ENCODE results near the gene MYOZ1.
"Not testable (repeated sequence)": the region's sequence is repeated elsewhere in the genome, so short reads cannot be mapped to it uniquely, and the experiment has no call there.

The MYOZ1 gene, protein sequence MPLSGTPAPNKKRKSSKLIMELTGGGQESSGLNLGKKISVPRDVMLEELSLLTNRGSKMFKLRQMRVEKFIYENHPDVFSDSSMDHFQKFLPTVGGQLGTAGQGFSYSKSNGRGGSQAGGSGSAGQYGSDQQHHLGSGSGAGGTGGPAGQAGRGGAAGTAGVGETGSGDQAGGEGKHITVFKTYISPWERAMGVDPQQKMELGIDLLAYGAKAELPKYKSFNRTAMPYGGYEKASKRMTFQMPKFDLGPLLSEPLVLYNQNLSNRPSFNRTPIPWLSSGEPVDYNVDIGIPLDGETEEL

GRCh38 chr10:73641328-73642060 lies at the start of gene MYOZ1:
MYOZ1 (minus strand) TSS chr10:73641474; CDS start chr10:73640017, 1,457 bp downstream.
- no peak for DNase-seq (ENCODE audit: low read depth, low spot score)

- DNase-seq (ENCODE audit: low read depth, low spot score), result not testable (repeated sequence)
Measured at GRCh38 chr10:73690755-73691154, 49.5 kb upstream of the MYOZ1 start.

DNA sequence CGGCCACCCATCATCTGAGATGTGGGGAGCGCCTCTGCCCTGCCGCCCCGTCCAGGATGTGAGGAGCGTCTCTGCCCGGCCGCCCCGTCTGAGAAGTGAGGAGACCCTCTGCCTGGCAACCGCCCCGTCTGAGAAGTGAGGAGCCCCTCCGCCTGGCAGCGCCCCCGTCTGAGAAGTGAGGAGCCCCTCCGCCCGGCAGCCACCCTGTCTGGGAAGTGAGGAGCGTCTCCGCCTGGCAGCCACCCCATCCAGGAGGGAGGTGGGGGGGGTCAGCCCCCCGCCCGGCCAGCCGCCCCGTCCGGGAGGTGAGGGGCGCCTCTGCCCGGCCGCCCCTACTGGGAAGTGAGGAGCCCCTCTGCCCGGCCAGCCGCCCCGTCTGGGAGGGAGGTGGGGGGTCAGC lies 48.3 kb upstream of the MYOZ1 start:
- not testable (repeated sequence) for DNase-seq (ENCODE audit: low read depth, low spot score)

DNA sequence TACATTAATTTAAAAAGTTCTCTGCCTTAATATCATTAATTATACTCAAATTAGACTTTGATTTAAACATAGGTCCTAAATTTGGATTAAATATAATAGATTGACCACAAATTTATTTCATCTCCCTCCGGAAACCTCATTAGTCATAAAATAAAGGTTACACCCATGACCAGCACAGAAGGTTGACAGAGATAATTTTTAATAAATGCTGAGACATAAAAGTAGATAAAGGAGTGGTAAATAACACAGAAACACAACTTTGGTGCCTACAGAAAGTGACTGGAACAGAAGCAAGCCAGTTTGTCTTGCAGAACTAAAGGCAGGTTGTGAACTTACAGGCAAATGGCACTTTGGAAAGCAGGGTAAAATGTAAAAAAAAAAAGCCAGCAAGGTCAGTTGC lies 46.4 kb upstream of the MYOZ1 start:
- not testable (repeated sequence) for DNase-seq (ENCODE audit: low read depth, low spot score)

DNA sequence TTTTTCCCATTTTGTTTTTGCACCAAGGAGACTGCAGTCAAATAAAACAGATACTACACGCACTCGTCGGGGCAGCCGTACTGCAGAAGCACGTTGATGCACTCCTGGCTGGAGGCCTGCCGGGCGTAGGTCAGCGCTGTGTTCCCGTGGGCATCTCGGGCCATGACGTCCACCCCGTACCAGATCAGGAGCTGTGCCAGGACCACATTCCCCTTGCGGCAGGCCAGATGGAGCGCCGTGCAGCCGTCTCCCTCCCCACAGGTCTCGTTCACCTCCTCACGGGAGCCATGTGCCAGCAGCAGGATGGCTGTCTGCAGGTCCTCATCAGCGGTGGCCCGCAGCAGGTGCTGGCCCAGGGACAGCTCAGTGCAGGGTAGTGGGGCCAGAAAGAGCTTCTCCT lies 33.3 kb upstream of the MYOZ1 start:
- not testable (repeated sequence) for DNase-seq (ENCODE audit: low read depth, low spot score)

DNA sequence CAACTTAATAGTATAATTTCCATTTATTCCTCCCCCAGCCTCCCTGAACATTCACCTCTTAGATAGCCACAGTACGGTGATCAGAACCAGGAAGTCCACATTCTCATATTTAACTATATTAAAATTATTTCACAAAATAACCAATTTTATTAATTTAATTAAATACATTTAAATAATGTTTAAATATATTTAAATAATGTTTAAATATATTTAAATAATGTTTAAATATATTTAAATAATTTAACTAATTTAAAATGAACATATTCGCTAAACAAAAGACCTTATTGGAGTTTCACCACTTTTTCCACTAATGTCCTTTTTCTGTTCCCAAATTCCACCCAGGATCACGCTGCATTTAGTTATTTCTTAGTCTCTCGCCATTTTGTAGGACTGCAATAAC lies 27.1 kb upstream of the MYOZ1 start:
- DNase-seq (ENCODE audit: low read depth, low spot score), result not testable (repeated sequence)

DNA sequence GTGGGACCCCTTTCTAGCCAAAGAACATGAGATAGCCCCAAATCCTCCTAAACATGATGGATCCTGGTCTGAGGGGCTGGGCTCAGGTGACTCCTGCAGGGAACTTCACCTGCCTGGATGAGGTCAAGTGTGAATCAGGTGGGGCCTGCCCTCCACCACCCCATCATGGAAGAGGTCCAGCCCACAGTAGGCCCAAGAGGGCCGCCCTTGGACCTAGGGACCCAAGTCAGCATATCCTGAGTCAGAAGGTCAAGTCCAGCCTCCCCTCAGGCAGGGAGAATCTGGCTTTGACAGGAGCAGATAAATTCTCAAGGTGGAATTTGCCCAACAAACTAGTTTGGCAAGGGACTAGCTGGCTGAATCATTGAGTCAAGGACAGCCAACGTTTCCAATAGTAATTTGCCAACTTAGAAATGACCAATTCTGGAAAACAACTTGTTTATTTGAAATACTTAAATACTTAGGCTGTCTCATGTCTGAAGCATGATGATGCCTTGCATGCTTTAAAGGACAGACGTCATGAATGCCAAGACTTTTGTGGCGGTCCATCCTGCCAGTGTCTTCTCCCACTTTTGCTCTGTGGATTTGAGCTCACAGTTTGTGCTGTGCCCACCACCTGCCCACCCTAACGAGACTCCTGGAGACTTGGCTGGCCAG lies 25.0 kb upstream of the MYOZ1 start:
- not testable (repeated sequence) for DNase-seq (ENCODE audit: low read depth, low spot score)

DNA sequence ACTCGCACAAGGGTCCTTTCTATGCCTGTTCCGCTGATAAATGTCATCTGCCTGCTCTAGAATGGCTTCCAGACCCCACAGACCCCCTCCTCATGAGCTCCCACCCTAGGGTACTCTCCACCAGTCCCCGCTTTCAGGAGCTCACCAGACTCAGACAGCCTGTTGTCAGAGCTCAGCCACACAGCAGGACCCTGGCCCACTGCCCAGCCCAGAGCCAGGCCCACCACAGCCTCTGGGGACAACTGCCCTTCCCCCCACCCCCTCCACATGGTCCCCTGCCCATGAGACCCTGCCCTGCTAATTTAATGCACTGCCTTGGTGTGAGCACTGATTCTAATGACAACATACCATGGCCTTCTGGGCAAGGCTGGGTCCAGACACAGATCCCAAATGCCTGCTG lies 24.3 kb upstream of the MYOZ1 start:
- not testable (repeated sequence) for DNase-seq (ENCODE audit: low read depth, low spot score)

DNA sequence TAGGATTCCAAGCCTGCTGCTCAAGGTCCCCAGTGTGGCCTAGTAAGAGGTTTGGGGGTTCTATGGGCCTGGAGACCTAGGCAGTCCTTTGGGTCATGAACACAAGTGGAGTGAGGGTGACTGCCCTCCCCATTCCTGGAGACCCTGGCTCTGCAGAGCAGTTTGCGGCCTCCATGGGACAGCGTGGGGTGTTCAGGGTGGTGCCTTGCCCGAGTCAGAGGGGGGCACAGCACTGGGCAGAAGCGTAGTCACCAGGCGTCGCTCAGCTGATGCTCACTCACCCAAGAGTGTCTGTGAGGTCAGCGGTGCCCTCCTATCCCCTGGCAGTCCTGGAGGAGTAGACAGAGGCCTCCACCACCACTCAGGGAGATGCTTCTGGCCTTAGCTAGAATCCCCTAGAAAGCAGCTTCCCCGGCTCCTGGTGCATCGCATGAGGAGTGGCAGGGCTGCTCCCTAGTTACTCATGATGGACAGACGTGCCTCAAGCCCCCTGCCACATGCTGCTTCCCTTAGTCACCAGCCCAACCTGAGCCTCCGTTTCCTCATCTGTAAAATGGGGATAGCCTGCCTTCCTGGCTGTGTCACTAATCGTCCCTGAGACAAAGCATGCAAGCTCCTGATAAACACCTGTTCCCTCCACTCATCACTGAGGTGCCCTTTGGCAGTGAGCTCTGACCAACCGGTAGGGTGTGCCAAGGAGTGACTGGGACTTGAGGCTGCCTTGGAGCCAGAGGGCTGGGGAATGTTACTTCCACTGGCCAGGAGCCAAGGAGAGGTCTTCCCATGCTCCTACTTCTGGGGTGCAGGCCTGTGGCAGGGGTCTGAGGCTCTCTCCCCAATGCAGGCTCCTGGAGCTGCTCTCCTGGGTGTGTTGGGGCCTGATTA lies 23.1 kb upstream of the MYOZ1 start:
- DNase-seq (ENCODE audit: low read depth, low spot score), result not testable (repeated sequence)

GRCh38 chr10:73663621-73664020 lies 22.3 kb upstream of the MYOZ1 start:
- DNase-seq (ENCODE audit: low read depth, low spot score), result not testable (repeated sequence)

DNA sequence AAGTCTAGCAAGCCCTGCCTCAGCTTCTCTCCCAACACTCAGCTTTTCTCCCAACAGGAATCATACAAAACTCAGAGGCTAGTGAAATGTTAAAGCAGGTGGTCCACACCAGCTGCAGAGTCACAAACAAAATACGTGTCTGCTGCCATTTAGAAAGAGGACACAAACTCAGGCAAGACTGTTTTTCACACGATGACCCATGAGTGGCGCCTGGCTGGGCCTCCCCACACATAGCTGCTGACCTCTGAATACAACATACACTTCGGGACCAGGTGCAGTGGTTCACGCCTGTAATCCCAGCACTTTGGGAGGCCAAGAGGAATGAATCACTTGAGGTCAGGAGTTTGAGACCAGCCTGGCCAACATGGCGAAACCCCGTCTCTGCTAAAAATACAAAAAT lies 21.4 kb upstream of the MYOZ1 start:
- DNase-seq (ENCODE audit: low read depth, low spot score), result not testable (repeated sequence)

- DNase-seq (ENCODE audit: low read depth, low spot score), result no peak
Measured at GRCh38 chr10:73655990-73656298, 14.7 kb upstream of the MYOZ1 start, which contains the start of gene SYNPO2L. SYNPO2L (minus strand) TSS chr10:73656029; CDS start chr10:73655922, 107 bp downstream.

DNA sequence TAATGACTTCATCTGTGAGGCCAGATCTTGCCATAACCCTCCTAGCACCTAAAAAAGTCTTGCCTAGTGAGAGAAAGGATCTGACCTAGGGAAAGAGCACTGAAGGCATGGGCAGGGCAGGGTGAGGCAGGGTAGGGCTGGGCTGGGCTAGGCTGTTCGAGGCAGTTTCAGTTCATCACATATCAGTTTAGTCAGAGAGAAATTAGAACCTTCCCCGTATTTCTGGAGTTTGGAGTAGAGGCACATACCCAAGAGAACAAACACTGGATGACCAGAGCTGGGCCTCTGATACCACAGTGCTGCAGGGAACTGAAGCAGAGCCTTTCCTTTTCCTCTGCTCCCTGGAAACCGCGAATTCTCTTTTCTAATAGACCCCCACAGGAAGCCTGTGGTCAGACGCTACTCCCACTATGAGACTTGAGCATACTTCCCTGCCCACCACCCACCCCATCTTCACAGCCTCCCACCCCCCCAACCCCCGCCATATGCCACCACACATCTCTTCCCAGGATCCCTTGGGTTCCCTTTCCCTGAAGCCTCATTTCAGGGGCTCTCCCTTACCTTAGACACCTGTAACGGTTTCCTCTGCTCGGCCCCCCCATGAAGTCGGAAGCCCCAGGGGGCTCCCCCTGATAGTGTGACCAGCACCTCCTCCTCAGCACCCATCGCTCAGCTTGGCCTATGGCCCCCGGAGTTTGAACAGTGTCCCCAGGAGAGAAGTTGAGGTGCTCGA lies 14.1 kb upstream of the MYOZ1 start:
- no peak for DNase-seq (ENCODE audit: low read depth, low spot score)

- DNase-seq (ENCODE audit: low read depth, low spot score), result no peak
Measured at GRCh38 chr10:73653701-73654100, 12.4 kb upstream of the MYOZ1 start.

GRCh38 chr10:73653195-73653594 lies 11.9 kb upstream of the MYOZ1 start:
- no peak for DNase-seq (ENCODE audit: low read depth, low spot score)

- no peak for DNase-seq (ENCODE audit: low read depth, low spot score)
Measured at GRCh38 chr10:73650537-73651331, 9.5 kb upstream of the MYOZ1 start.

GRCh38 chr10:73649876-73650536 lies 8.7 kb upstream of the MYOZ1 start:
- DNase-seq (ENCODE audit: low read depth, low spot score), result no peak

DNA sequence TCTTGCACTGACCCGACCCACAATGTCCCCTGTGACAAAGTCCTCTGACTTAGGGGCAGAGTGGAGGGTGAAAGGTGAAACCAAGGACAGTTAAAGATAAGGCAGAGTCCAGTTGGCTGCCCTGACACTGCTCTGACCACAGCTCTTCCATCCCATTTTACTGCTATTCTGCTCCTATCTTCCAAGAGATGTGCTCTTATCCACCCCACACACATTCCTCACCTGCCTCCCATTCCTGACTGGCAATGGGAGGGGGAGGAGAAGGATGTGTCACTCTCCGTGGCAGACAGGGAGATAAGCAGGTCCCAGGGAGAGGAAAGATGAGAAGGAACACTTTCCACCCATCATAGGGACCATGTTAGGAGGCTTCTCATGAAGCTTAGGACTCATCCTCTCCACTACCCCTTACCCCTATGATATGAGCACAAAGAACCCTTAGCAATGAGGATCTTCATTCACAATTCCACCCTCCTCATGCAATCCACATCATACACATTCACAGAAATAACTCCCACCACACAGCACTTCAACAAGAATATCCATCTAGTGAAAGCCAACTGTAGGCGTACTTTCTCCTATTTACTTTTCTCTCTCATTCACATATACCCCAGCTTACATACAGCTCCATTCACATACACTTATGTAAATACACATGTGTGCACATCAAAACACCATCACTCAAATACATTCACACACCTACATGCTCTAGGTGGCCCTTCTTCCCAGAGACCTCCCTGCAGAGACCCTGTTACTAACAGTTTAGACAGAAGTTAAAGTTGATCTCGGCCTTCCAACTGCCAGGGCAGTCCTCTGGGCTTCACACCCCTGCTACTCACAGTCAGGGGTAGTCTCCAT lies 7.9 kb upstream of the MYOZ1 start:
- DNase-seq (ENCODE audit: low read depth, low spot score), result no peak
